Measurements from ENCODE around the gene DOC2B.
"Not testable (repeated sequence)": the region's sequence is repeated elsewhere in the genome, so short reads cannot be mapped to it uniquely, and the experiment has no call there.

The DOC2B gene

GRCh38 chr17:181245-182049 is at the start of gene DOC2B:
TSS of gene DOC2B (minus strand) at chr17:181650. CDS start at chr17:181479, 171 bp downstream.
- no peak for DNase-seq (ENCODE audit: low read depth)

DNA sequence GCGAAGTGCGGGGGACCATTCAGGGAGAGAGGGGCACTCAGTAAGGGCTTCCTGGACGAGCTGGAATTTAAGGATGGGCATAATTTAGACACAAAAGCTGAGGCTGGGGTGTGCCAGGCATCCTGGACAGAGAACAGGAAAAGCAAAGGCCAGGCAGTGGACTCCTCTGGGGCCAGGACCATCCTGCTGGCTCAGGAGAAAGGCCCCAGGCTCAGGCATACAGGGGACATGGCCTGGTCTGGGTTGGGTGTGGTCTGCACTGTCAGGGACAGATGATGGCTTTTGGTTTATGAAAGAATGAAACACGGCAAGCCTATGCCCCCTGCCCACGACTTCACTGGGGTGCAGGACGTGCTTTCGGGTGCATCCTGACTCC is 48.9 kb upstream of the DOC2B start:
- no peak for DNase-seq (ENCODE audit: low read depth)

- DNase-seq (ENCODE audit: low read depth): no peak
Observed at GRCh38 chr17:229709-230394, 48.4 kb upstream of the DOC2B start.

GRCh38 chr17:228951-229708 is 47.7 kb upstream of the DOC2B start:
- no peak for DNase-seq (ENCODE audit: low read depth)

- no peak for DNase-seq (ENCODE audit: low read depth)
Observed at GRCh38 chr17:227946-228615, 46.6 kb upstream of the DOC2B start.

GRCh38 chr17:227078-227945 is 45.9 kb upstream of the DOC2B start:
- DNase-seq (ENCODE audit: low read depth): no peak

DNA sequence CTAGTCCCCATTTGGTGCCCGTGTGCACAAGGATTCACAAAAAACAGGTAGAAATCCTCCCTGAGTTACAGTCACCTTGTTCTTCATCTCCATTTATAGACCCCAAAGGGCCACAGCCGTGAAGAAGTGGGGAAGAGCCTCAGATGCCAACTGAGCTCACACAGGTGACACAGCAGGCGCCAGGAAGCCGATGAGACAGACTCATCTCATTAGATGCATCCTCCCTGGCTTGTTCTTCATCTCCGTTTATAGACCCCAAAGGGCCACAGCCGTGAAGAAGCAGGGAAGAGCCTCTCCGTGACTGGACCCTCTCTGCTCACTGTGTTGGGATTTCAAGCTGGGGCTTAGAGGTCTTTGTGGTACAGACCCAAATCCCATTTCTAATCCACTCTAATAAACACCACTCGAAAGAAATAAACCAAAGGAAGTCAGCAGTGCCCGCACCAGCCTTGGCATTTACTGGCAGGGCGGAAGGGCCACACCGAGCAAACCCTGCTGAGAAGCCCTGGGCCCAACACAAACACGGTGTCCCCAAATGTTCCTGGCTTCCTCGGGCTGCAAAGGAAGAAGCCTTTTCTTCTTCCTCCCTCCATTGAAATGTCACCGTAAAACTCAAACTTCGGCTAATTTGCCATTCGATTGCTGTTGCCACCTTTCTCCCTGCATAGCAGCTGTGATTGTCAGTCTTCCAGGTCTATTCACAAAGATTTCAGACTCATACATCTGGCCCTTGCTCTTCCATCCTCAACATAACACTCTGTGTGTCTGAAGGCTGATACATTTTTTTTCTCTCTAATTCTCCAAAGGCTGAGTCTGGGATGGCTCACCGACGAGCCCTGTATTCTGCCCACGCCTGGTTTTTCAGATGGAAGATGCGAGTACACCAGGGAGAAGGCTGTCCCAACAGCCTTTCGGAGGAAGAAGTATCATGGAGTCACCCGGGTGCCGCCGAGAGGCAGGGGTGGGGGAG is 44.9 kb upstream of the DOC2B start:
- DNase-seq (ENCODE audit: low read depth): no peak

DNA sequence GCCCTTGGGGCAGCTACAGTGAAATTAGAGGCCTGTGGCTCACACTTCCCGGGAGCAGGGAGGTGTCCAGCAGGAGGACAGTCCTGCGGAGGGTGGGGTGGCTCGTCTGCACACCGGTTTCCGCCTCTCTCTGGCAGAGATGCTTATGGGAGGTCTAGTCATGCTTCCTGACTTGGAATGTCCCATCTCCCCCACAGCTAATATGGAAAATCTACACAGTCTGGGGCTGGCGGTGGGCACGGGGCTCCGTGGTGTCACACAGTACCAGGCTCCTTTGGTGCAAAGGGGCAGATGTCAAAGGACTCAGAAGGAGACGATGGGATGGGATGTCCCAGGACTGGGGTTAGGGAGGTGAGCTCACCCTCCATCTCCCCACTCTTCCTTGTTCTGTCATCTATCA is 44.1 kb upstream of the DOC2B start:
- no peak for DNase-seq (ENCODE audit: low read depth)

GRCh38 chr17:224576-224975 is 43.1 kb upstream of the DOC2B start:
- DNase-seq (ENCODE audit: low read depth): not testable (repeated sequence)

DNA sequence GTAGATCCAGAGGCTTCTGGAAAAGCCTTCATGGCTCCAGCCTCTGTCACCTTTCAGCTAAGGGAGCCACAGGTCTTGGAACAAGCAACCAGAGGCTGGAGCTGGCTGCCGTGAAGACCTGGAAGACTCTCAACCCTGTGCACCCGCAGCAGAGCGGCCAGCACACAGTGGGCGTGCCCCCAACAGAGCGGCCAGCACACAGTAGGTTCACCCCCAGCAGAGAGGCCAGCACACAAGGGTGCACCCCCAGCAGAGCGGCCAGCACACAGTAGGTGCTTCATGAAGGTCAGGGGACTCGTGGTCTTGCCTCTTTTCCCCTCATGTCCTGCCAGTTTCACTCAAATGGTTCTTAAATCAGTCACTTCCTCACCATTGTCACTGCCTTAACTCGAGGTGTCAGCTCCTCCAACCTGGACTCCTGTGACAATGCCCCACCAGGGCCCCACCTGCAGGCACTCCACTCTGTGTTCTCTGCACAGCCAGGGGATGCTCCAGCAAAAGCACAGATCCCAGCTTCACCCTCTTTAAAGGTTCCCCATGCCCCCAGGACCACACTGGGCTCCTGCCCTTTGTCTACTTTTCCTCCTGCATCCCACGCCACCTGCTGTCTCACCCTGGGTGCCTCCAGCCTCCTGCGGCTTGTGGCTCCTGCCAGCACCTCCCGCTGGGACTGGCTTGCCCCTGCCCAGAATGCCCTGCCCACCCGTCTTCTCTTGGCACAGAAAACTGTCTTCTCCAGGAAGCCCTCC is 42.4 kb upstream of the DOC2B start:
- DNase-seq (ENCODE audit: low read depth): no peak

DNA sequence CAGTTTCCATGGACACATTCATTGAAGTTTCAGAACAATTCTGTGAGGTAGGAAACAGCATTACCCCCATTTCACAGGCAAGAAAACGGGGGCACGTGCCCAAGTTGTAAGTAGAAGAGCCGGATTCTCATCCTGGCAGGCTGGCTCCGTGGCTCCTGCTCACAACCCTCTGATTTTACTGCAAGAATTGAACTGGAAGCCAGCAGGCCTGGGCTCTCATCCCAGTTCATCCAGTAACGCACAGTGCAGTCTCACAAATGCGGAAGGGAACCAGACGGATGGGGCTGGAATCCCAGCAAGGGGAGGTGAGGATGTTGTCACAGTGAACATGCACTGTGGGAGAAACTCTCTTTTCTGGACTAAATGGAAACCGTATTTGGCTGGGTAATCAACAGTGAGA is 40.7 kb upstream of the DOC2B start:
- no peak for DNase-seq (ENCODE audit: low read depth)

GRCh38 chr17:219696-220095 is 38.2 kb upstream of the DOC2B start:
- no peak for DNase-seq (ENCODE audit: low read depth)

- DNase-seq (ENCODE audit: low read depth): no peak
Observed at GRCh38 chr17:218432-219110, 37.1 kb upstream of the DOC2B start.

DNA sequence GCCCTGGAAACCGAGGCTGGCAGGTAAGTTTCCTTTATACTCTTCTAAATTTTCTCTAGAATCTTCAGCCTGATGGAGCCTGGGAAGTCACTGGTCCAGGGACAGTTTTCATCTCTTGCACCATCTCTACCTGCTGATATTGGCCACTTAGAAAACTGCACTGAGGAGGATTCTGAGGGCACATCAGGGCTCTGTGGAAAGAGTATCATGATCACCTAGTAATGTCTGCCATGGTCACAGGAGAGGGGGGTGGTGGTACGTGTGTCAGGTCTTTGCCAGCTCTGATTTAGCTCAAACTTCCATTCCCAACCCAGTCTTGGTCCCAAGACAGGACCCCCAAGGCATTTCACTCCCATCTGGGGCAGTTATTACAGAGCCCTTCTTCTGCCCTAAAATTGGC is 35.2 kb upstream of the DOC2B start:
- no peak for DNase-seq (ENCODE audit: low read depth)

GRCh38 chr17:215563-216478 is 34.4 kb upstream of the DOC2B start:
- DNase-seq (ENCODE audit: low read depth): not testable (repeated sequence)

DNA sequence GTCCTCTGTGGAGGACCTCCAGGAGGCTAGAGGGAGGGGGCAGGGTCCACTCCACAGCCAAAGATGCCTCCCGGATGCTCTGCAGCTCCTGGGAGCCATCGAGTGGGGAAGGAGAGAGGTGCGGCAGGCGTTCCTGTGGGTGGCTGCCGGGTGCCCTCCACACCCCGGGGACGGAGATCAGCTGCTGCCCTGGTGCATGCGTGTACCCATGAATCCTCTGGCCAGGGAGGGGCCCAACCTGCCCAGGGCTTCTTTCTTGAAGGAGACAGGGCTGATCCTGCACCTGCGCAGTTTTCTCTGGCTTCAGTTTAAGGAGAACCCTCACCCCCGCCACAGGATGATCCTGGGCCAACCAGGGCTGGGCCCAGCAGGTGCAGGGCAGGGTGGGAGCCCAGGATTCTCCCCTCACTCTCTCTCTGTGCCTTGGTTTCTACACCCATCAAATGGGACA is 33.5 kb upstream of the DOC2B start:
- no peak for DNase-seq (ENCODE audit: low read depth)

DNA sequence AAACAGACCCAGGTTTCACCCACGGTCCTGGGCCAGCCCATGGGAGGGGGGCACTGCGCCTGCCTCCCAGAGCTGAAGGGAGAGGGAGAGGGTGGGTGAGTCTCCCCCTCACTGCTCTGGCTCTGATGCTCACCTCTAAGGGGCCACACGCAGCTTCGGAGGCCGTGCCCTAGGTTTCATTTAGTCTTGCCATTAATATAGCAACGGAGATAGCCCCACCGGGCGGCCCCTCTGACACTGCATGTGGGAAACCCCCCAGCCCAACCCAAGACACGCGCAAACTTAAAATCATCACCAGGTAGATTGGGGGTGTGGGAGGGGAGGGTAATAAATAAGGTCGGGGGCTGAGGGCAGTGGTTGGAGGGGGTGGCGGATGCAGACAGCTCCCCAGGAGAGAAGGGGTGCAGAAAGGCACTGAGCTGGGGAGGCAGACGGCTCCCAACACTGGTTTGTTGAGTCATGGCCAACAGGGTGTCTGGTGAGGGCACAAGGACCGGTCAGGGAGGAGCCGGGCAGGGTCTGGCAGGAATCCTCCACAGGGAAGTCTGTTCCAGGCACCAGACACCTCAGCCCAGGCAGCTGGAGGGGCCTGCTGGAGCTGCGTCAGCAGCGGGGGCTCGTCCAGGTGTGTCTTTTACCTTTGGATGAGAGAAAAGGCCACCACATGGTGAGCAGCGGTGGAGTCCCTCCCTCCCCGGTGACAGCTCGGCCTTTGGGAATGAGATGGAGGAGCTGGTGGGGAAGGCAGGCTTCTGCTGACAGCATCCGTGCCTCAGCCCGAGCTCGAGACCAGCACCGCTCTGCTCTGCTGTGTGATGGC is 32.0 kb upstream of the DOC2B start:
- DNase-seq (ENCODE audit: low read depth): no peak
